ENCODE data around the gene METTL15.
"Not testable (repeated sequence)": the region's sequence is repeated elsewhere in the genome, so short reads cannot be mapped to it uniquely, and the experiment has no call there.

METTL15 gene

GRCh38 chr11:28139841-28140415, 31.7 kb downstream of the METTL15 start:
- H3K4me1 Mint-ChIP-seq: no peaks in the 10 kb centered on the region
- peaks cover 23 to 40% of the 10 kb centered on the region in 2 donors for H3K9me3 Mint-ChIP-seq
- ATAC-seq (no peak), DNase-seq (no peak)
- no peak overlapping the region for H3K27ac Mint-ChIP-seq
- H3K4me3 Mint-ChIP-seq: no peak overlapping the region
- H3K27me3 Mint-ChIP-seq: no peaks in the 10 kb centered on the region

GRCh38 chr11:28140689-28141455, 32.7 kb downstream of the METTL15 start:
- no peak overlapping the region for H3K4me3 Mint-ChIP-seq
- H3K27me3 Mint-ChIP-seq: no peaks in the 10 kb centered on the region
- DNase-seq (no peak), ATAC-seq (no peak)
- no peak overlapping the region for H3K27ac Mint-ChIP-seq
- peaks cover 20 to 37% of the 10 kb centered on the region in 2 donors for H3K9me3 Mint-ChIP-seq
- no peaks in the 10 kb centered on the region for H3K4me1 Mint-ChIP-seq

GRCh38 chr11:28142724-28143123, 34.5 kb downstream of the METTL15 start:
- no peaks in the 10 kb centered on the region for H3K27me3 Mint-ChIP-seq
- no peak overlapping the region for H3K4me3 Mint-ChIP-seq
- no peaks in the 10 kb centered on the region for H3K4me1 Mint-ChIP-seq
- DNase-seq: no peak
- H3K9me3 Mint-ChIP-seq: peaks cover 15 to 32% of the 10 kb centered on the region in 2 donors
- H3K27ac Mint-ChIP-seq: no peak overlapping the region
- ATAC-seq: no peak

- no peak for ATAC-seq
- Mint-ChIP-seq H3K9me3 (peaks cover 15% of the 10 kb centered on the region in 2 donors), H3K4me1 (no peaks in the 10 kb centered on the region), H3K4me3 (no peak overlapping the region), H3K27ac (no peak overlapping the region), H3K27me3 (no peaks in the 10 kb centered on the region)
- no peak for DNase-seq
Observed at GRCh38 chr11:28144808-28145207, 36.6 kb downstream of the METTL15 start.

- DNase-seq (no peak), ATAC-seq (no peak)
- H3K27me3 Mint-ChIP-seq: no peaks in the 10 kb centered on the region
- H3K4me3 Mint-ChIP-seq: no peak overlapping the region
- peaks cover under 1 to 2% of the 10 kb centered on the region in 2 donors for H3K9me3 Mint-ChIP-seq
- no peak overlapping the region for H3K27ac Mint-ChIP-seq
- H3K4me1 Mint-ChIP-seq: no peaks in the 10 kb centered on the region
Observed at GRCh38 chr11:28146123-28146751, 38.0 kb downstream of the METTL15 start.

GRCh38 chr11:28152743-28153142, 44.6 kb downstream of the METTL15 start:
- H3K27ac Mint-ChIP-seq: no peak overlapping the region
- DNase-seq (no peak), ATAC-seq (no peak)
- H3K27me3 Mint-ChIP-seq: no peaks in the 10 kb centered on the region
- no peak overlapping the region for H3K4me3 Mint-ChIP-seq
- H3K9me3 Mint-ChIP-seq: peaks cover 0 to 5% of the 10 kb centered on the region in 2 donors
- no peaks in the 10 kb centered on the region for H3K4me1 Mint-ChIP-seq

GRCh38 chr11:28153586-28153985, 45.4 kb downstream of the METTL15 start:
- no peaks in the 10 kb centered on the region for H3K4me1 Mint-ChIP-seq
- peaks cover 0 to 5% of the 10 kb centered on the region in 2 donors for H3K9me3 Mint-ChIP-seq
- H3K27ac Mint-ChIP-seq: no peak overlapping the region
- H3K27me3 Mint-ChIP-seq: no peaks in the 10 kb centered on the region
- no peak for DNase-seq
- ATAC-seq: no peak
- H3K4me3 Mint-ChIP-seq: no peak overlapping the region

- DNase-seq: no peak
Observed at GRCh38 chr11:28168718-28169117, 60.5 kb downstream of the METTL15 start.

GRCh38 chr11:28169816-28170215, 61.6 kb downstream of the METTL15 start:
- Mint-ChIP-seq H3K27me3 (no peaks in the 10 kb centered on the region), H3K4me1 (peaks cover 9% of the 10 kb centered on the region), H3K27ac (no peak overlapping the region), H3K9me3 (peaks cover 0 to 10% of the 10 kb centered on the region in 2 donors), H3K4me3 (no peak overlapping the region)
- no peak for ATAC-seq
- DNase-seq: no peak

More at GRCh38 chr11:28168718-28169117, 60.5 kb downstream of the METTL15 start:
- Mint-ChIP-seq H3K4me3 (no peak overlapping the region), H3K4me1 (peaks cover 9% of the 10 kb centered on the region), H3K27me3 (no peaks in the 10 kb centered on the region), H3K9me3 (peaks cover 0 to 8% of the 10 kb centered on the region in 2 donors), H3K27ac (no peak overlapping the region)
- no peak for ATAC-seq

- DNase-seq (no peak), ATAC-seq (no peak)
- Mint-ChIP-seq H3K27ac (peak overlapping the region in 1 of 2 donors; percentile 62), H3K4me3 (no peak overlapping the region), H3K9me3 (peaks cover 3 to 10% of the 10 kb centered on the region in 2 donors), H3K4me1 (peaks cover 9% of the 10 kb centered on the region), H3K27me3 (no peaks in the 10 kb centered on the region)
Observed at GRCh38 chr11:28170759-28171158, 62.6 kb downstream of the METTL15 start.

GRCh38 chr11:28176351-28176750, 68.2 kb downstream of the METTL15 start:
- ATAC-seq: no peak
- peaks cover 4 to 10% of the 10 kb centered on the region in 2 donors for H3K9me3 Mint-ChIP-seq
- no peaks in the 10 kb centered on the region for H3K27me3 Mint-ChIP-seq
- no peaks in the 10 kb centered on the region for H3K4me1 Mint-ChIP-seq
- H3K4me3 Mint-ChIP-seq: no peak overlapping the region
- H3K27ac Mint-ChIP-seq: no peak overlapping the region
- no peak for DNase-seq

- H3K4me1 Mint-ChIP-seq: peaks cover under 1% of the 10 kb centered on the region
- ATAC-seq (no peak), DNase-seq (no peak)
- peaks cover 7 to 8% of the 10 kb centered on the region in 2 donors for H3K9me3 Mint-ChIP-seq
- no peak overlapping the region for H3K27ac Mint-ChIP-seq
- no peak overlapping the region for H3K4me3 Mint-ChIP-seq
- no peaks in the 10 kb centered on the region for H3K27me3 Mint-ChIP-seq
Observed at GRCh38 chr11:28195449-28195848, 87.3 kb downstream of the METTL15 start.

GRCh38 chr11:28209906-28210305, 101.7 kb downstream of the METTL15 start:
- Mint-ChIP-seq H3K4me1 (peaks cover 9% of the 10 kb centered on the region), H3K27me3 (no peaks in the 10 kb centered on the region), H3K4me3 (no peak overlapping the region), H3K9me3 (peaks cover 0 to 11% of the 10 kb centered on the region in 2 donors), H3K27ac (no peak overlapping the region)
- no peak for ATAC-seq
- DNase-seq: no peak

GRCh38 chr11:28222063-28222462, 113.9 kb downstream of the METTL15 start:
- not testable (repeated sequence) for ATAC-seq, H3K4me1 Mint-ChIP-seq, H3K4me3 Mint-ChIP-seq, H3K27me3 Mint-ChIP-seq, H3K27ac Mint-ChIP-seq, DNase-seq
- peaks cover 20 to 28% of the 10 kb centered on the region in 2 donors for H3K9me3 Mint-ChIP-seq

- Mint-ChIP-seq H3K9me3 (peaks cover 8 to 28% of the 10 kb centered on the region in 2 donors), H3K27me3 (no peaks in the 10 kb centered on the region), H3K4me3 (no peak overlapping the region), H3K4me1 (peaks cover 12% of the 10 kb centered on the region), H3K27ac (no peak overlapping the region)
- ATAC-seq (no peak), DNase-seq (no peak)
Observed at GRCh38 chr11:28223577-28223976, 115.4 kb downstream of the METTL15 start.

- Mint-ChIP-seq H3K27ac (no peak overlapping the region), H3K4me3 (no peak overlapping the region), H3K9me3 (peaks cover 8 to 26% of the 10 kb centered on the region in 2 donors), H3K27me3 (no peaks in the 10 kb centered on the region), H3K4me1 (peaks cover 12% of the 10 kb centered on the region)
- ATAC-seq: no peak
- no peak for DNase-seq
Observed at GRCh38 chr11:28223994-28224393, 115.8 kb downstream of the METTL15 start.

Measured in stimulated activated naive CD8-positive, alpha-beta T cell treated with anti-CD3 and anti-CD28 coated beads, Interleukin-15, amount 100 ng/mL, for 72 hours (primary cell).